A549 (cell line): ENCODE results near the gene BRD3OS. TPM values are rescaled to one million over a fixed set of nuclear protein-coding genes. Genes with fewer than 3 reads are reported as not detected.

ENCODE experiments used
- ATAC-seq, 2 experiments: fragments of 200-7000 bp in 1 of 2; fragments of >200 bp in 1 of 2; cut with Nextera tagmentation in 1 of 2; cut with Tn5 transposase in 1 of 2; 3 replicates each; pipeline versions ENCODE4 v1.8.0 to v1.9.1; 2018 to 2020; ENCODE audit warnings: mild to moderate bottlenecking in 1 of 2, moderate library complexity in 1 of 2
- CTCF ChIA-PET: fragments of 300-600 bp; sonication (Branson Sonifier 250); formaldehyde crosslinking; extraction: SDS; loops from one replicate; lab custom pipeline; 2021; ENCODE audit warnings: antibody characterized with exemption, inconsistent platforms; lab: Yijun Ruan, JAX
- POLR2A ChIA-PET: fragments of 350-600 bp; formaldehyde crosslinking; extraction: SDS; loops from one replicate; lab custom pipeline; 2021; ENCODE audit warnings: antibody characterized with exemption, inconsistent platforms; lab: Yijun Ruan, JAX
- DNase-seq, 2 experiments: peaks; one replicate each; pipeline versions ENCODE4 v3.0.0 to v3.0.0-alpha.2; 2011 to 2016; ENCODE audit warnings: low read depth in 1 of 2, low spot score in 1 of 2
- FAIRE-seq: peaks from 2 replicates; lab custom pipeline; 2011; peaks lifted over from hg19 to GRCh38; lab: Jason Lieb, UNC
- H3K27ac ChIP-seq, 2 experiments: fragments of >200 bp; sonication (Bioruptor Twin); formaldehyde crosslinking; 3 replicates each; pipeline ENCODE4 v1.5.1; 2016 to 2017
- H3K4me1 ChIP-seq: fragments of >200 bp; sonication (Bioruptor Twin); formaldehyde crosslinking; 3 replicates; pipeline ENCODE4 v1.6.1; 2016
- H3K4me2 ChIP-seq: fragments of >200 bp; sonication (Bioruptor Twin); formaldehyde crosslinking; 3 replicates; pipeline ENCODE4 v1.6.1; 2016
- H3K4me3 ChIP-seq: fragments of >200 bp; sonication (Bioruptor Twin); formaldehyde crosslinking; 3 replicates; pipeline ENCODE4 v1.5.1; 2016
- H3K9me3 ChIP-seq: fragments of >200 bp; sonication (Bioruptor Twin); formaldehyde crosslinking; 3 replicates; pipeline ENCODE4 v1.6.1; 2016
- BHLHE40 ChIP-seq: IDR thresholded peaks from 2 replicates; pipeline ENCODE4 v1.6.1; 2012; ENCODE audit warnings: low read depth, low read length, inconsistent platforms
- CBX8 ChIP-seq: fragments of 200-600 bp; sonication (generic); IDR thresholded peaks from 2 replicates; pipeline ENCODE4 v1.6.1; 2016
- CTCF ChIP-seq: fragments of >200 bp; sonication (Bioruptor Twin); formaldehyde crosslinking; IDR thresholded peaks from 3 replicates; pipeline ENCODE4 v1.5.1; 2016
- E2F6 ChIP-seq: IDR thresholded peaks from 2 replicates; pipeline ENCODE4 v1.6.1; 2012; ENCODE audit warnings: low read depth, borderline replicate concordance
- EHF ChIP-seq: fragments of 250-450 bp; sonication (Bioruptor Pico); IDR thresholded peaks from 2 replicates; pipeline ENCODE4 v1.5.0; 2020; ENCODE audit warnings: mild to moderate bottlenecking
- ELK1 ChIP-seq: fragments of 150-350 bp; IDR thresholded peaks from 2 replicates; pipeline ENCODE4 v1.6.1; 2014; ENCODE audit warnings: low read depth, mild to moderate bottlenecking, low read length
- EP300 ChIP-seq, 2 experiments: fragments of >200 bp; sonication (Bioruptor Twin); formaldehyde crosslinking; IDR thresholded peaks; 2 replicates in 1 of 2; 3 replicates in 1 of 2; pipeline ENCODE4 v1.6.1; 2016 to 2017
- ESRRA ChIP-seq: fragments of 150-350 bp; IDR thresholded peaks from 2 replicates; pipeline ENCODE4 v1.6.1; 2014; ENCODE audit warnings: mild to moderate bottlenecking, low read length, borderline replicate concordance
- FOXS1 ChIP-seq: fragments of 250-450 bp; sonication (Bioruptor Pico); IDR thresholded peaks from 2 replicates; pipeline ENCODE4 v1.5.0; 2020; ENCODE audit warnings: mild to moderate bottlenecking, moderate library complexity
- GATA3 ChIP-seq: IDR thresholded peaks from 2 replicates; pipeline ENCODE4 v1.6.1; 2012; ENCODE audit warnings: borderline replicate concordance
- HMGXB4 ChIP-seq: fragments of 250-450 bp; sonication (Bioruptor Pico); IDR thresholded peaks from 2 replicates; pipeline ENCODE4 v1.5.0; 2021; ENCODE audit warnings: mild to moderate bottlenecking, moderate library complexity, borderline replicate concordance
- HOXA7 ChIP-seq: fragments of 250-450 bp; sonication (Bioruptor Pico); IDR thresholded peaks from 2 replicates; pipeline ENCODE4 v1.5.0; 2020; ENCODE audit warnings: mild to moderate bottlenecking, moderate library complexity
- HOXB13 ChIP-seq: fragments of 250-450 bp; sonication (Bioruptor Pico); IDR thresholded peaks from 2 replicates; pipeline ENCODE4 v1.5.0; 2020; ENCODE audit warnings: low read depth, mild to moderate bottlenecking, moderate library complexity
- MYC ChIP-seq: IDR thresholded peaks from 2 replicates; pipeline ENCODE4 v1.6.1; 2012; ENCODE audit warnings: mild to moderate bottlenecking, inconsistent platforms, low read length, improper control_type of control experiment, borderline replicate concordance
- NR3C1 ChIP-seq: fragments of >200 bp; sonication (Bioruptor Twin); formaldehyde crosslinking; IDR thresholded peaks from 3 replicates; pipeline ENCODE4 v1.6.1; 2017
- POLR2AphosphoS2 ChIP-seq: conservative IDR thresholded peaks from 2 replicates; pipeline ENCODE4 v1.6.1; 2012; ENCODE audit warnings: low read length, improper control_type of control experiment, inconsistent platforms
- SREBF2 ChIP-seq: fragments of 450-650 bp; IDR thresholded peaks from 2 replicates; pipeline ENCODE4 v1.6.1; 2014; ENCODE audit warnings: mild to moderate bottlenecking, moderate library complexity
- ZC3H11A ChIP-seq: fragments of 450-650 bp; IDR thresholded peaks from 2 replicates; pipeline ENCODE4 v1.6.1; 2014; ENCODE audit warnings: antibody characterized with exemption, mild to moderate bottlenecking
- ZNF302 ChIP-seq: fragments of 250-450 bp; sonication (Bioruptor Pico); IDR thresholded peaks from 2 replicates; pipeline ENCODE4 v1.9.0; 2021; ENCODE audit warnings: inconsistent platforms, mild to moderate bottlenecking, moderate library complexity
- WGBS: methylation state at CpG from one replicate; pipeline ENCODE4 v1.1.6; 2017; ENCODE audit errors: missing lambda C conversion rate; 5-methylcytosine and 5-hydroxymethylcytosine counted together
- polyA plus RNA-seq, 4 experiments: library from polyadenylated mRNA; depleted of rRNA in 3 of 4; stranded (reverse); fragments of >200 nt; fragmentation: RNase III in 1 of 4; extraction: RNeasy Plus Mini Kit Qiagen cat#74134 plus additional on column Dnase treatment in 1 of 4; gene quantifications; 2 replicates in 3 of 4; 3 replicates in 1 of 4; pipeline ENCODE4 v1.2.3, GENCODE V29; 2011 to 2017

Gene BRD3OS
- polyA plus RNA-seq, 2 of the 4 experiments (the other 2 are of a cell fraction) = 10.4 to 10.8 TPM

GRCh38 chr9:134063088-134063570 is 37.8 kb downstream of the BRD3OS start:
- FAIRE-seq (no peak), ATAC-seq (no peak), DNase-seq (no peak)
- Histone ChIP-seq H3K4me3 (no peak overlapping the region), H3K27ac (no peak overlapping the region), H3K9me3 (no peaks in the 10 kb centered on the region), H3K4me1 (peaks cover 14% of the 10 kb centered on the region), H3K4me2 (no peak overlapping the region)
- POLR2A ChIA-PET = no interaction called here
- CTCF ChIA-PET = interaction anchor here (0.8 to 2.2 kb wide), 2 partner anchors 18 to 36 kb away, joined by 3 to 7 read pairs; no protein-coding TSS in a partner anchor
- no peak for TF ChIP-seq CBX8
- TF ChIP-seq FOXS1 = no peak
- TF ChIP-seq CTCF = no peak
- TF ChIP-seq E2F6 = no peak
- TF ChIP-seq HOXA7 (CRISPR knock-in tag) = no peak
- no peak for TF ChIP-seq ELK1
- no peak for TF ChIP-seq ZNF302 (CRISPR knock-in tag)
- TF ChIP-seq ESRRA = no peak
- TF ChIP-seq MYC = no peak
- no peak for TF ChIP-seq GATA3
- no peak for TF ChIP-seq EHF (CRISPR knock-in tag)
- TF ChIP-seq HMGXB4 (CRISPR knock-in tag) = no peak
- no peak for TF ChIP-seq SREBF2
- no peak for TF ChIP-seq HOXB13 (CRISPR knock-in tag)
- TF ChIP-seq POLR2AphosphoS2 = no peak
- TF ChIP-seq EP300 (IDR thresholded peaks at IDR 0.05) = no peak
- TF ChIP-seq NR3C1 = no peak
- no peak for TF ChIP-seq ZC3H11A
- 94% methylated on average over 11 of the region's 15 CpGs for WGBS

GRCh38 chr9:134063571-134064450 is 38.5 kb downstream of the BRD3OS start:
- 91% methylated on average over 29 of the region's 29 CpGs for WGBS
- POLR2A ChIA-PET = no interaction called here

More at GRCh38 chr9:134063571-134064450, 38.5 kb downstream of the BRD3OS start:
- TF ChIP-seq BHLHE40 = no peak
- Histone ChIP-seq H3K4me2 (no peak overlapping the region), H3K9me3 (no peaks in the 10 kb centered on the region), H3K4me3 (no peak overlapping the region), H3K4me1 (peaks cover 10% of the 10 kb centered on the region), H3K27ac (no peak overlapping the region)
- DNase-seq (no peak), ATAC-seq (no peak), FAIRE-seq (no peak)
- CTCF ChIA-PET = interaction anchor here (1.5 to 2.2 kb wide), 2 partner anchors 11 to 35 kb away, joined by 4 to 7 read pairs; no protein-coding TSS in a partner anchor
